Kidney epithelial cell (primary cell): ENCODE data around the gene DIP2C. TPM values are rescaled to one million over a fixed set of nuclear protein-coding genes. Genes with fewer than 3 reads are reported as not detected.
"Not testable (repeated sequence)": the region's sequence is repeated elsewhere in the genome, so short reads cannot be mapped to it uniquely, and the experiment has no call there.

ENCODE experiments used
- DNase-seq: peaks from one replicate; pipeline ENCODE4 v3.0.0-alpha.2; 2010; ENCODE audit warnings: low read depth
- H3K27me3 ChIP-seq: 2 replicates; pipeline ENCODE4 v1.6.0; 2011; ENCODE audit warnings: low read length; ENCODE audit not compliant: control insufficient read depth, insufficient read depth
- H3K36me3 ChIP-seq: 2 replicates; pipeline ENCODE4 v1.5.1; 2011; ENCODE audit warnings: low read length; ENCODE audit not compliant: control insufficient read depth, insufficient read depth
- H3K4me3 ChIP-seq: 2 replicates; pipeline ENCODE4 v1.5.1; 2011; ENCODE audit warnings: low read depth, mild to moderate bottlenecking, control low read depth, low read length
- total RNA-seq: library from RNA; depleted of rRNA; stranded (reverse); fragments of >200 nt; gene quantifications from 2 replicates; pipeline ENCODE4 v1.2.3, GENCODE V29; 2015
- TF ChIP-seq, protein P1 (sequence below): IDR thresholded peaks from 2 replicates; pipeline ENCODE4 v1.5.1; 2011; ENCODE audit warnings: mild to moderate bottlenecking, moderate library complexity, low read length, control low read depth, inconsistent platforms; ENCODE audit not compliant: insufficient read depth, poor library complexity, severe bottlenecking

Gene DIP2C
- total RNA-seq, 1 donor from 2014 or later, result 19.2 TPM

DNA sequence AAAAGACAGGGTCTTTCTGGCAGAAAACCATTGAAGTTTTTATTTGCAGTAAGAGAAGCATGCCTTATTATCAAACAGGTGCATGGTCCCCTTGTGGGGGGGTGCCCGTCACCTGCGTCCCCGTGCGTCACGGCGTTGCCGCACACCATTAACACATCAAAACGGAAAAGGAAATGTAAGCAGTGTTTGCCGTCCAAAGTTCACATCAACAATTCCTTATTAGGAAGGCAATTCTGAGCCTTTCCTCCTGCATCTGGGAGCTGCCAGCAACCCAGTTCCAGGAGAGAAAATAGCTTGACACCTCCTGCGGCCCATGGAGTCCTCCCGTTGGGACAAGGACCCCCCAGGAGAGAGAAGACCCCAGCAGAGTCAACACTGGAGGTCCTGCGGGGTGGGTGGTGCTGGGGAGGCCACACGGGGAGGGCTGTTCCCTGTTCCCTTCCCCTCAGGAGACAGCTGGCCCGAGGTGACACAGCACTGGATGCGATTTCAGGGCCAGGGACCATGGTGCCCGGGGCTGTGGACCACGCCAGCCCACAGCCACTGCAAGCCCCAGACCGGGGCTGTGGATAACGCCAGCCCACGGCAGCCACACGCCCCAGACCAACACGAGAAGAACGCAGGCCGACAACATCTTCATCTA, 39.5 kb downstream of the DIP2C start:
- Histone ChIP-seq H3K4me3 (no peak overlapping the region), H3K27me3 (no peaks in the 10 kb centered on the region), H3K36me3 (no peaks in the 10 kb centered on the region)
- TF ChIP-seq, protein P1, sequence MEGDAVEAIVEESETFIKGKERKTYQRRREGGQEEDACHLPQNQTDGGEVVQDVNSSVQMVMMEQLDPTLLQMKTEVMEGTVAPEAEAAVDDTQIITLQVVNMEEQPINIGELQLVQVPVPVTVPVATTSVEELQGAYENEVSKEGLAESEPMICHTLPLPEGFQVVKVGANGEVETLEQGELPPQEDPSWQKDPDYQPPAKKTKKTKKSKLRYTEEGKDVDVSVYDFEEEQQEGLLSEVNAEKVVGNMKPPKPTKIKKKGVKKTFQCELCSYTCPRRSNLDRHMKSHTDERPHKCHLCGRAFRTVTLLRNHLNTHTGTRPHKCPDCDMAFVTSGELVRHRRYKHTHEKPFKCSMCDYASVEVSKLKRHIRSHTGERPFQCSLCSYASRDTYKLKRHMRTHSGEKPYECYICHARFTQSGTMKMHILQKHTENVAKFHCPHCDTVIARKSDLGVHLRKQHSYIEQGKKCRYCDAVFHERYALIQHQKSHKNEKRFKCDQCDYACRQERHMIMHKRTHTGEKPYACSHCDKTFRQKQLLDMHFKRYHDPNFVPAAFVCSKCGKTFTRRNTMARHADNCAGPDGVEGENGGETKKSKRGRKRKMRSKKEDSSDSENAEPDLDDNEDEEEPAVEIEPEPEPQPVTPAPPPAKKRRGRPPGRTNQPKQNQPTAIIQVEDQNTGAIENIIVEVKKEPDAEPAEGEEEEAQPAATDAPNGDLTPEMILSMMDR, result no peak
- peak; percentile 44 for DNase-seq

DNA sequence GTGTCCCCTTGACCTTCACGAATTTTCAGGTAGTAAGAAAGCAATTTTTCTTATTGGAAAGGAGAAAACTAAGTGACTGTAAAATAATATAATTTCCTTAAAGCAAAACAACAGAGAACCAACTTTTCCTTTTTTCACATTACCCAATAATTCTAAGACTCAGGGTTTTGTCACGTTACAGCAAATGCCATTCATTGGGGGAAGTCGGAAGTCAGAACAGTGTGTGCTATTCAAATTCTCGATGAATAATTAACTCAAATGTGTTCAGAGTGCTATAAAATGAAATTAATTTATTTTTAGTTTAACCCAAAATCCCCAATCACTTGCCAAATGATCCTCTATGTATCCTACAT, 40.0 kb downstream of the DIP2C start:
- TF ChIP-seq, protein P1, result no peak
- Histone ChIP-seq H3K4me3 (no peak overlapping the region), H3K27me3 (no peaks in the 10 kb centered on the region), H3K36me3 (no peaks in the 10 kb centered on the region)
- DNase-seq, result no peak

DNA sequence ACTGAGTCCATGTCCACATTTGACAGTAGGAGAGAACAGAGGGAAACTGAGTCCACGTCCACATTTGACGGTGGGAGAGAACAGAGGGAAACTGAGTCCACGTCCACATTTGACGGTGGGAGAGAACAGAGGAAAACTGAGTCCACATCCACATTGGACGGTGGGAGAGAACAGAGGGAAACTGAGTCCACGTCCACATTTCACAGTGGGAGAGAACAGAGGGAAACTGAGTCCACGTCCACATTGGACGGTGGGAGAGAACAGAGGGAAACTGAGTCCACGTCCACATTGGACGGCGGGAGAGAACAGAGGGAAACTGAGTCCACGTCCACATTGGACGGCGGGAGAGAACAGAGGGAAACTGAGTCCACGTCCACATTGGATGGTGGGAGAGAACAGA, 42.4 kb downstream of the DIP2C start:
- DNase-seq, H3K27me3 ChIP-seq, H3K4me3 ChIP-seq: not testable (repeated sequence)

DNA sequence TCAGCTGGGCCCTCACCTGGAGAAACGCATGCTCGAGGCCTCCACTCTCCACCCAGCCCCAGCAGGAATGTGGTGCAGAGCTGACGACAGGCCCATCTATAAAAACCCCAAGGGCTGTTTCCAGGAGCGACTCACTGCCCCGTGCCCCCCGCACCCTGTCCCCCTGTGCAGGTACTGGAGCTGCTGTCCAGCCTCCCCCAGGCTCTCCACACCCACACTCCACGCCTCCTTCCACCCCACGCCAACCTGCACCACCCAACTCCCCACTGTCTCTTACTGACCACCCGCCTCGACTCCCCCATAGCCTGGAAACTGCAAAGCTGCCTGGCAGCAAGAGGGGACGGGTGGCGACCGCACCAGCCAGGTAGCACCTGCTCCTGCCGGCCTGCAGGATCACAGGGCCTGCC, 43.3 kb downstream of the DIP2C start:
- TF ChIP-seq, protein P1, result no peak
- Histone ChIP-seq H3K4me3 (no peak overlapping the region), H3K27me3 (no peaks in the 10 kb centered on the region)

More for the DNA sequence above, 42.4 kb downstream of the DIP2C start:
- not testable (repeated sequence) for H3K36me3 ChIP-seq

DNA sequence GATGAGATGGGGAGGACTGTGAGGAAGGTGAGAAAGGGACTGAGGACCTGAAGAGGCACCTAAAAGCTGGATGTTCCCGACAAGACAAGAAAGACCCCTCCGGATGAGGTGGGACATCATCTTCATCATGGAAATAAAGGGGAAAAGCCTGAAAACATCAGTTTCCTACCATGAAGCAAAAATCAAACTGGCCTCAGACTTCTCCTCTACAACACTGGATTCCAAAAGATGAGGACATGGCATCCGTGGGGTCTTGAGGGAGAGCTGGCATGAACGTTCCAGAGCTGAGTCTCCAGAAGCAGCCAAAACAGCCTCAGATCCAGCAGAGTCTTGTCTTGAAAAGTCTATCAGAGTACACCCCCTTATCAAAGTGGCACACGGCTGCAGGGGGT, 44.5 kb downstream of the DIP2C start:
- no peak overlapping the region for H3K4me3 ChIP-seq
- no peaks in the 10 kb centered on the region for H3K36me3 ChIP-seq
- DNase-seq, result no peak
- TF ChIP-seq, protein P1, result no peak
- H3K27me3 ChIP-seq, result no peaks in the 10 kb centered on the region

More for the DNA sequence above, 43.3 kb downstream of the DIP2C start:
- no peaks in the 10 kb centered on the region for H3K36me3 ChIP-seq
- DNase-seq, result no peak

DNA sequence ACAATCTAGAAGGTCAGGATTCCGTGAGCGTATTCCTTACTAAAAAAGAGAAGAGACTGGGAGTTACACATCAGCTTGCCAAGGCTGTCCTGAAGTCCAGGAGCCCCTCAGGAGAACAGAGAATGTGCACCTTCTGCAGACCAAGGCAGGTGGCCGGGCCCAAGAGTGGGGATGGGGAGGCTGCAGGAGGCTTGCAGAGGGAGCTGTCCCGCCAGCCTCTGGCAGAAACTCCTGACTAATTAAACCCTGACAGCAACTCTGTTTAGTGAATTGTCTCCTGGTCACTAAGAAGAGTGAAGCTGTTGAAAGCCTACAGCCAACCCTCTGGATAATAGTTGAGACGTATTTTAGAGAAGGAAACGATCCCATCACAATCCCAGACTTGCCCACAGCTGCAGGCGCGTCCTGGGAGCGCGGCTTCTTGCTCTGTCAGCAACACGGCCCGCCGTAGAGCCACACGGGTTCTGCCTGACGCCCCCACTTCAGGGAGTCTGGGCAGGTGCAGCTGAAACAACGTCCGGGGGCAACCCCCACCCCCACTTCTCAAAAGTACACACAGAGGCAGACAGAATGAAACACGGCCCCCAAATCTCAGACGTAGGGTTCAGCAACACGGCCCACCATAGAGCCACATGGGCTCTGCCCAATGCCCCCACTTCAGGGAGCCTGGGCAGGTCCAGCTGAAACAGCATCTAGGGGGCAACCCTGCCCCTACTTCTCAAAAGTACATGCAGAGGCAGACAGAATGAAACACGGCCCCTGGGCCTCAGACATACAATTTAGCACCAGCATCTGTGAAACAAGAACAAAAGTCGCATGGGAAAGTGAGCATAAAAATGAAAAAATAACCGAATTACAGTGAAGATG, 45.2 kb downstream of the DIP2C start:
- TF ChIP-seq, protein P1, result no peak
- H3K27me3 ChIP-seq, result no peaks in the 10 kb centered on the region
- DNase-seq, result no peak
- no peak overlapping the region for H3K4me3 ChIP-seq
- no peaks in the 10 kb centered on the region for H3K36me3 ChIP-seq
